ENCODE results near the gene UTP25.

DNA sequence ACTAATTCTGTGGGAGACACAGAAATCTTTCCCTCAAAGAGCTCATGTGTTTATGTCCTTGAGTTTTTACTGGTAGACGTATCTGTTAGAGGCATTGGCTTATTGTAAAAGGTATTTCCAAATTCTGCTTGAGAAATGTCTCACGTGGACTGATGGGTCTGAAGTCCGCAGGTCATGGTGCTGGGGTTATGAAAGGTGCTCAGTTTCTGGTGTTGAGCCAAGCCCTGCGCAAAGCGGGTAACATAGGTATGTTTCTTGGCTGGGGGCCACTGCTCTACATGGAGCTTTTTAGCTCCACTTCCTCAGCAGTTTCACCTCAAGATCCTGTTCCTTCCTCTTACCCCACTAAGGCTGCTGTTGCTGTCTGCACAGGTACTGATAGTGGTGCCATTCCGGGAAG is 10.8 kb downstream of the UTP25 start:
- TF ChIP-seq, protein P1, sequence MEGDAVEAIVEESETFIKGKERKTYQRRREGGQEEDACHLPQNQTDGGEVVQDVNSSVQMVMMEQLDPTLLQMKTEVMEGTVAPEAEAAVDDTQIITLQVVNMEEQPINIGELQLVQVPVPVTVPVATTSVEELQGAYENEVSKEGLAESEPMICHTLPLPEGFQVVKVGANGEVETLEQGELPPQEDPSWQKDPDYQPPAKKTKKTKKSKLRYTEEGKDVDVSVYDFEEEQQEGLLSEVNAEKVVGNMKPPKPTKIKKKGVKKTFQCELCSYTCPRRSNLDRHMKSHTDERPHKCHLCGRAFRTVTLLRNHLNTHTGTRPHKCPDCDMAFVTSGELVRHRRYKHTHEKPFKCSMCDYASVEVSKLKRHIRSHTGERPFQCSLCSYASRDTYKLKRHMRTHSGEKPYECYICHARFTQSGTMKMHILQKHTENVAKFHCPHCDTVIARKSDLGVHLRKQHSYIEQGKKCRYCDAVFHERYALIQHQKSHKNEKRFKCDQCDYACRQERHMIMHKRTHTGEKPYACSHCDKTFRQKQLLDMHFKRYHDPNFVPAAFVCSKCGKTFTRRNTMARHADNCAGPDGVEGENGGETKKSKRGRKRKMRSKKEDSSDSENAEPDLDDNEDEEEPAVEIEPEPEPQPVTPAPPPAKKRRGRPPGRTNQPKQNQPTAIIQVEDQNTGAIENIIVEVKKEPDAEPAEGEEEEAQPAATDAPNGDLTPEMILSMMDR (IDR thresholded peaks at IDR 0.05; ENCODE audit: extremely low read depth in 1 of 2, insufficient read depth in 1 of 2, low read depth in 1 of 2, low read length in 2 of 2): no peak
- TF ChIP-seq EZH2 (IDR thresholded peaks at IDR 0.05; ENCODE audit: borderline replicate concordance, low read depth, low read length, severe bottlenecking) (no peak), POLR2AphosphoS5 (IDR thresholded peaks at IDR 0.05; ENCODE audit: insufficient read depth, low read depth, low read length) (no peak), POLR2A (IDR thresholded peaks at IDR 0.05; ENCODE audit: low read depth, low read length) (no peak), GATA2 (IDR thresholded peaks at IDR 0.05; ENCODE audit: insufficient read depth, insufficient read length, low read depth, low read length) (no peak)
- TF ChIP-seq, protein P2, sequence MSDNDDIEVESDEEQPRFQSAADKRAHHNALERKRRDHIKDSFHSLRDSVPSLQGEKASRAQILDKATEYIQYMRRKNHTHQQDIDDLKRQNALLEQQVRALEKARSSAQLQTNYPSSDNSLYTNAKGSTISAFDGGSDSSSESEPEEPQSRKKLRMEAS (IDR thresholded peaks at IDR 0.05; ENCODE audit: insufficient read depth, insufficient read length): no peak

Measured in endothelial cell of umbilical vein (primary cell).